GM21367 (cell line): ENCODE data around the gene MS4A7.
"Not testable (repeated sequence)": the region's sequence is repeated elsewhere in the genome, so short reads cannot be mapped to it uniquely, and the experiment has no call there.

Source experiments
- ATAC-seq: cut with Tn5 transposase; IDR thresholded peaks from one replicate; pipeline ENCODE4 v1.9.1; 2021; ENCODE audit not compliant: unreplicated experiment

MS4A7 gene, protein sequence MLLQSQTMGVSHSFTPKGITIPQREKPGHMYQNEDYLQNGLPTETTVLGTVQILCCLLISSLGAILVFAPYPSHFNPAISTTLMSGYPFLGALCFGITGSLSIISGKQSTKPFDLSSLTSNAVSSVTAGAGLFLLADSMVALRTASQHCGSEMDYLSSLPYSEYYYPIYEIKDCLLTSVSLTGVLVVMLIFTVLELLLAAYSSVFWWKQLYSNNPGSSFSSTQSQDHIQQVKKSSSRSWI

DNA sequence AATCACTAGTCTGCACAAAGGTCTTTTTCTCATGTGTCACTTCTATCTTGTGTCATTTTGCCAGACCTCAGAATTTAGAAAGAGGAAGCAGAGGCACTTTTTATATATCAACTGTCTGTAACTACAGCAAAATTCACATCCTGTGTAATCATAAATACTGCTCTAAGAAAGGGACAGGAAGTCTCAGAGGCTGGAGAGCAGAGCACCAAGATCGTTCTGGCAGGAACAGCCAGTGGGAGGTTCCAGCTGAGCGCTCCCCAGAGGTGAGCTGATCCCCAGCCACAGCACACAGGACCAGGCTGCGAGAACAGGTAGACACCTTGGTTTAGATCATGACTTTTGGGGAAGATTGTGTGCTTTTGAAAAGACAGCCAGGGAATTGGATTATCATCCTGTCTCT, at the start of gene MS4A7:
TSS of gene MS4A7 (plus strand) at position 179 of the 400 bp plus-strand sequence. CDS start 4,610 bp downstream, outside the sequence.
- ATAC-seq = peak; percentile 86

DNA sequence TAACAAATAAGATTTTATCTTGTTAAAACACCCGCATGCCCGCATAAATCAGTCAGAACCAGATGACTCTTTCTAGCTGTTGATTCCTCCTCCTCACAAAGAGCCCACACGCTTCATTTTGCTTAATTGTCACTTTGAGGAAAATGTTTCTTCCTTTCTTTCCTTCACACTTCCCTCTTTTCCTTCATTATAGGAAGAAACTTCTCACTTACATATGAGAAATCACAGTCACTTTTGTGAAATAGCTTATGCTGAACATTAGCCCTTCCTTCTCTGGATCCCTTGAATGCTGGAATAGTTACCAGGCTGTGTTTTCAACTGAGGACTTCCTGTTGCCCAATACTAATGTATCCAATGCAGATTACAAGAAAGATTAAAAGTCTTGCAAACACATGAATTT, 45.5 kb upstream of the MS4A7 start:
- no peak for ATAC-seq

DNA sequence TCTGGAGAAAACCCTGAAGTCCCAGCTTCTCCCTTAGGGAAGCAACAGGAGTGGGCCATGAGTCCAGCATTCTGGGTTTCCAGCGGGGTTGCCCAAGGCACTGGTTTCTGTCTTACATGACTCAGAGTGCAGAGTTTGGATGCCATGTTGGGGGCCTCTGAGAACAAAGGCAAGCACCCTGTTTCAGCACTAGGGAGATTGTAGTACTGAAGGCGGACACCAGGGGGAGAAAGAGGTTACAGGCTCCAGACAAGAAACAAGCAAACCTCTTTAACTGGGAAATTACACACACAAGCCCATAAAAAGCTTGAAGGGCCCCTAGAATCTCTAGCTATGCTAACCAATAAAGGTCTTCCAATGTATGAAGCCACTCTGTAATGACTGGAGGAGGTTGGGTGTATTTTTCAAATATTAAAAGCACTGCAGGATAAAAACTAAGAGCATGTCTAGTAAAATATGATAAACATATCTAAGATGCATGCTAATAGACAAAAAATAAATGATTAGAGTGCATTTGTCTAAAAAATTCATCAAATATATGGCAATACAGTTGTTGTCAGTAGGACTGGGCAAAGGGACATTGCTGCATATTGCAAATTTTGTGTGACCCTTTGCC, 44.2 kb upstream of the MS4A7 start:
- no peak for ATAC-seq

DNA sequence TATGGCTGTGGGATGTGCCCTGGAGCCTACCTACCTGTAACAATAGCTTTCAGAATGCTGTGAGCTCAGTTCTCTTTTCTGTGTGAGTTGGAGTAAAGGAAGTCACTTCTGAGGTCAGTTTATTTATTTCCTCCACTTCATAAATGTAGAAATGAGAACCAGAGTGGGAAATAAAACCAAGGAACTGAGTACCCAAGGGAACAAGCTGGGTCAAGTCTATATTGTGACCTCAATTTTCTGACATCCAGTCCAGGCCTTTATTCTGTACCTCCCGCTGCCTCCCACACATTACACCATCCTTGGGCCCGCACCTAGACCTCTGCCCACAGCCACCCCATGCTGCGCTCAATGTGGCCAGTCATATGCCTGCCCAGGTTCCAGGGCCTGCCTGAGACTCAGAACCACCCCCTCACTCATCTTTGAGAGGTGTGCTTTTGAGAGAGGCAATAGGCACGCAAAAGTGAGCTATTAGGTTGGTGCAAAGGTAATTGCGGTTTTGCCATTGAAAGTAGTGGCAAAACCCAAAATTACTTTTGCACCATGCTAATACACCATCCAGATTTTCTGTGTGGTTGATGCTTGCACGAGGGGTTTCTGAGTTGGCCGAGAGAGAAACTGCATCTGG, 41.5 kb upstream of the MS4A7 start:
- no peak for ATAC-seq

DNA sequence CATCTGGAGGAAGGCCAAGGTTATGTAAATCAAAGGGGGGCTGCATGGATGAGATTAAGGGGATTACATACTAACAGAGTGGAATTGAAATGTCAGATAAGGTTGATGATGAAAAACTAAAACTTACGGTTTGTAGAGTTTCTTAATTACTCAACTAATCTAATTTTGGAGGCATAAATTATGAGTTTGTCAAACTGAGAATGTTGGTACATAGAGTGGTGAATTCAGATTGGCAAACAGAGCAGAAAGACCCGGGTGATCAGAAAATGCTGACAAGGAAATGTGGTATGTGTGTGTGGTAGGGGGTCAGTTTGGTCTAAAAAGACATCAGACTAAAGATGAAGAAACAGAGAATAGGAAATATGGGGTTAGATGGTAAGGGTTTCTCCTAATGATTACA, 40.3 kb upstream of the MS4A7 start:
- no peak for ATAC-seq

DNA sequence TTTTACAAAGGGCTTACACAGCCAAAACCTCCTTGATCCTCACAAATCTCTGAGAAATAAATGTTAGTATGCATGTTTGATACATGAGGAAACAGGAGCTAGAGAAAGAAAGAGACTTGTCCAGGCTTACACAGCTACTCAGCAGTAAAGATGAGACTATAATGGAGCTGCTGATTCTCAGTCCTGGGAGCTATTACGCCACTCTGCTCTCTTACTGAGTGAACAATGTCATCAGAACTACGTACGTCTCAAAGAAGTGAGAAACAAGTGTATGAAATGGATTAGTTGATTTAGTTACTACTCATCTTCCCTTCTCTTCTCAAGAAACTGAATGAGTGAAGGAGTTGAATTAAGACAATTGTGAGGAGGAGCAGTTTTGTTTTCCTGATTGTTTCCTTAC, 39.0 kb upstream of the MS4A7 start:
- no peak for ATAC-seq

DNA sequence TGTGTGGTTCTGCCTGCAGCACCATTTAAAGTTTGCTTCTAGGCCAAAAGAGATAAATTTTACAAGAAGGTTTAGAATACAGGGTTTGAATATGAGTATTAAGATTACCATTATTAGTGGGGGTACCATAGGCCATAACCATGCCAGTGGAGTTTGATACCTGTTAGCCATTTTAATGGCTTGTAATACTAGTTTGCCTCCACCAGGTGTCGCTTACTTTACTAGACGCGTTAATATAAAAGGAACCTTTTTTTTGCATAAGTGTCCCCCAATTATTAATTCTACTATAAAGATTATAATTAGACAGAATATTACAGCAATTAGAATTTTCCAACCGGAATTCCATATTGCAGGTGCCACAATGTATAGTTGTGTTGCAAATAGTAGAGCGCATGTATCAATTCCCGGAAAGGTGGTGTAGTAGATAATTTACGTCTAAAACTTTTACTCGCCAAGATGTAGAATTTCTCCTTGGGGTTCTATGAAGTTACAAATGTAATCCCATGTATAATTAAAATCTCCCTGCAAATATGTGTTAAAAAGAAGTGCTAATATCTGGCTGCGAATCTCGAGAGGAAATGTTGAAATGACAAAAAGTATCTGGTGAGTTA, 35.1 kb upstream of the MS4A7 start:
- ATAC-seq = no peak

DNA sequence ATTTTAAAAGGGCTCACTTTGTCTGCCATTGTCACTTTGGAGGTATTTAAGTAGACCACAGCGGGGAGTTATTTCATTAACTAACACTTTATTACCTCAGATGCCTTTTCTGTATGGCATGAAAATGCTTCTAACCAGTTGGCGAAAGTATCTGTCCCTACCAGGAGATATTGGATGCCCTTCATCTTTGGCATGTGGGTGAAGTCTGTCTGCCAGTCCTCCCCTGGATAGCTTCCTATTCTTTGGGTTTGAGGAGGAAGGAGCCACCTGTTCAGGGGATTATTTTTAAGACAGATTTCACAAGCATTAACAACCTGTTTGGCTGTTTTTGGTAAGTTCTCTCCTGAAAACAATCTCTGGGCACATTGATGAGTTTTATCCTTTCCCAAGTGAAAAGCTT, 34.2 kb upstream of the MS4A7 start:
- ATAC-seq = no peak

DNA sequence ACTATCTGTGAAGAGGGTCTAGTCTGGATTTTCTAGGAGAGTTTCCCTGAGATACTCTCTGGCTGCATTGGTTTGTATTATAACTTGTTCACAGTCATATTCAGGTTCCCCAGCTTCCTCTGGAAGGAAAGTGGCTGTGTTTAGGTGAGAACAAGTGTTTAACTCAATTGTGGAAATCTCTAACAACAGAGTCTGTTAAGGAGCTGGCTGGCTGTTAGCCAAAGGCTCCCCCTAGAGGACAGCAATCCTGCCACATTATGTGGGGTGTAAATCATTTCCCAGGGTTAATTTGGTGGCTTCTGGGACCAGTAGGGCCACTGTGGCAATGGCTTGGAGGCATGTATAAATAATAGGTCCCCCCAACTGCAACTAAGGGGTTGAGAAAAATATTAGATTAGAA, 32.8 kb upstream of the MS4A7 start:
- no peak for ATAC-seq

DNA sequence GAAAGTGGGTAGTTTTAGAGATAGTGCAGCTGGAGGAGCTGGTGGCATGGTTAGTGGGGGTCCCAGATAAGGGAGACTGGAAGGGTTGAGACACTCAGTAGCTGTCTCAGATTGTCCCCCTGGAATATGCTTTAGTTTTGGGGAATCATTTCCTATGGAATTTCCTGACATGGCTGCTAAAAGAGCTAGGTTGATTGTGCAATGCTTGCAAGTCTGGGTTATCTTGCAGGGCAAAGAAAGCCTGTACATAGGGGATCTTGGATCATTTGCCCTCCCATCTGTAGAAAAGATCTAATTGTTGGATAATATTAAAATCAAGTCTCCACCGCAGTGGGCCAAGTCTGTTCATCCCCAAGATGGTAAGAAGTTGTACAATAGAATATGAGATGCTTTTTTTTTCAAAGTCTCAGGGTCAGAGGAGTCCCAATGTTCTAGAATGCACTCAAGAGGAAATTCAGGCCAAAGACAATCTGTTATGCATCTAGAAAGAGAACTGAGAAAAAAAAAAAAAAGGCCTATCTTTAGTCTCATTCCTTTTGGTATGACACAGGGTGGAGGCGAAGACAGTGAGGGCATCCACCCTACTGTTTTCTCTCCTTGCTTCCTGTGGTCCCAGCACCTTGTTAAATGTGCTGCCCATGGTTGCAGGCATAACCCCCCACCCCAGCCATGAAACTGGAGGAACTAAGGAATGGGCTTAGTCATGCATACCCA, 31.1 kb upstream of the MS4A7 start:
- ATAC-seq = no peak

DNA sequence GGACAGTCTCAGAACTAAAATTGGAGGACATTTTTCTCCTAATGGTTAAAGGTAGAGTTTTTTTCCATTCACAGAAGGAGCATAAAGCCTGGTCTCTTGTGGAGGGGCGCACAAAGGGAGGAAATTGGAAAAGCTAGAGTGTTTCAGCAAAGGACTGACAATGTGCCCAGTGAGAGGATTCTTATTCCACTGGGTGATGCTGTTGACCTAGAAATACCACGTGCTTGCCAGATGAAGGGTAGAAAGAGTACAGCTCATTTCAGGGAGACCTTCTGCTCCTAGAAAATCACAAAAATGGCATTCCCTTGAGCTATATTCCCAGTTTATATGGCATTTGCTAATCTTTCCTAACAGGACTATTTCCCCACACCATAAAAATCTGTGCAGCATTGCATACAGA, 30.2 kb upstream of the MS4A7 start:
- ATAC-seq = no peak

DNA sequence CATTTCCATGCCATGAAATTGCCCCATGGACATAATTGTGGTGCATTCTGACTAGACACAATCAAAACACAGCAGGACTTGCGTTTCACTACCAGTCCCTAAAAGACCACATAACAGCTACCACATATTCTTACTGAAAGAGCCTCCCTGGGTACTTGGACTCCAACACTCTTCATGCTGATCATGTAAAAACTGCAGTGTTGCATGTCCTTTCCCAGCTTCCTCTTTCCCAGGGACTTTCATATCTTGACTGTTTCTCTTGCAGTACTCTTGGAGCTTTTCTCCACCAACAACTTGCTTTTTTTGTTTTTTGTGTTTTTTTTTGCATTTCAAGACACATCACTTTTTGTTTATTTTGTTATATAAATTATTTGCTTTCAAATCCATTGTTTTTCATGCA, 28.3 kb upstream of the MS4A7 start:
- ATAC-seq = no peak

DNA sequence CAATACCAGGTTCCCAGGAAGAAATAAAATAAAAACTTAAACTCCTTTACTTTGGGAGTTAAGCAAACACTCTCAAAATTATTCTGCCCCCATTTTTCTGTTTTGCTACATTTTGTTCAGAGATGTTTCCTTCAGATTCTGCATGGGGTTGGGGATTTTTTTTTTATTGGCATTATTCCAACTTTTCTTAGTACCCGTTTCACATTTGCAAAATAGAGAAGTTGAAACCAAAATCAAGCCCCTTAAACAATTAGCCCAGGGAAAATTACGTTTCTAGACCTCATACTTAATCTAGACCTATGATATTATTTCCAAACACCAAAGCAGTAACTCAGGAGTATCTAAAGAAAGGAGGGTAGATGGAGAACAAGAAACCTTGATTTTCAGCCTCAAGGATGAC, 20.6 kb upstream of the MS4A7 start:
- no peak for ATAC-seq

DNA sequence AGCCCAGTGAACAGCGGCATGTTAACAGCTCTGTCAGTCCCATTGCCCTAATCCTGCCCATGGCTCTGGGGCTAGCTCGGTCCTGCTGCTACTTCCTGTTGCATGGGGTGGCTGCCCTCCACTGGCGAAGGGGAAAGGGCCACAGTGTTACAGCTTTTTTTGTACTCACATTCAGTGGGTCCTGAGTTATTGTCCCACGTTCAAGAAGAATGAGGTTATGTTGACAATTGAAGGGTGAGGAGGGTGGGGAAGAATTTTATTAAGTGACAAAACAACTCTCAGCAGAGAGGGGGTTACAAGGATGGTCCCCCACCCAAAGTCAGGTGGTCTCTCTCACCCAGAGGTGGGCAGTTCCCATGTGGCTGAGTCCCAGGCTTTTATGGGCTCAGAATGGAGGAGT, 17.7 kb upstream of the MS4A7 start:
- ATAC-seq = no peak

DNA sequence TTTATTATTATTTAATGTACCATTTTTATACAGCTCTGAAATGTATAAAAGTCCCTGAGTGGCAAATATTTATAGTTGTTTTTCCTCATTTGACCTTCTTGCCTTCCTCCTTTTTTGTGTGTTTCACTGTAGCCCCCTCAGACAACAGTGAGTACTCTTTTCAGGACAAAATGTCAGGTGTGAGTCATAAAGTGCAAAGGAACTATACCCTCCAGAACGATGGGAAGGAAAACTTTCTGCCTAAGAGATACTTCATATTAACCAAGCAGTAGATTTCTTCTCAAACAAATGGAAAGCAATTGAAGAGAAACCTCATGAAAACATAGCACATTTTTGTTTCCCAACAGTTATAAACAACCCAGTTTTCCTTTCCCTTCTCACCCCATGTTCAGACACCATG, 16.1 kb upstream of the MS4A7 start:
- no peak for ATAC-seq

DNA sequence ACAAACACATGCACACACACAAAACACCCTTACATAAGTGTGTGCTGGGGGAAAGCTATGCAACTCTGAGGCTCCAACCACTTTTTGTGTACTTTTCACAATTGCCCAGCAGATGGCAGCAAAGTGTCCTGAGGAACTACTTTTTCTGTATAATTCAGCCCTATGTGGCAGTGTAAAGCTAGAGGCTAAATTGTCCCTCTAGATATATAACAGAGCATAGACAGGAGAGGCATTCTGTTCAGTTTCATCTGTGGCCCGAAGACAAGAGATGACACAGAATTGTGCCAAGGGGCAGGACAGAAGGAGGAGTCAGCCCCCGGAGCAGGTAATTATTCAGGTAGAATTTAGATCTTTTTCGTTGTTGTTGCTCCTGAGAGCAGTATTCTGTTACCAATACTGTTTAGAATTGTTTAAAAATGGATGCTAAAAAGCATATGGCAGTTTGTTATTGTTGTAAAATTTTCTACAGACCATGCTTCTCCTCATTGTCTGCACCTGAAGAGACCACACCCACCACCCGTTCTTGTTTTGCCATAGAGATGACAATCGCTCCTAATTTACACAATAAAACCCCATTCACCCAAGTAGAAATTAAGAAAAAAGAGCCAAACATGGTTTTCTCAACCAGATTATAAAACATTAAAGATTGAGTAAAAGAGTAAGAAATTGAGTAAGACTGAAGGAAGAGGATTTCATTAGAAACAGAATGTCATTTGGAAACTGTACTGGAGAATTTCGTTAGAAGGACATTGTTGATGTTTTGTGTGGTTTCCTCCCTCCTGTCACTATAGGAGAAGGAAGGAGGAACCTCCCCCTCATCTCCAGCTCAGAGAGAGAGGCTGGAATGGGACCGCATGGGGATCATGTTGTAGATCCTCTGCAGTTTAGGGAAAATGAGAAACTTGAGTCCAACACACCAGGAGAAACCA, 14.5 kb upstream of the MS4A7 start:
- ATAC-seq = peak; percentile 51

DNA sequence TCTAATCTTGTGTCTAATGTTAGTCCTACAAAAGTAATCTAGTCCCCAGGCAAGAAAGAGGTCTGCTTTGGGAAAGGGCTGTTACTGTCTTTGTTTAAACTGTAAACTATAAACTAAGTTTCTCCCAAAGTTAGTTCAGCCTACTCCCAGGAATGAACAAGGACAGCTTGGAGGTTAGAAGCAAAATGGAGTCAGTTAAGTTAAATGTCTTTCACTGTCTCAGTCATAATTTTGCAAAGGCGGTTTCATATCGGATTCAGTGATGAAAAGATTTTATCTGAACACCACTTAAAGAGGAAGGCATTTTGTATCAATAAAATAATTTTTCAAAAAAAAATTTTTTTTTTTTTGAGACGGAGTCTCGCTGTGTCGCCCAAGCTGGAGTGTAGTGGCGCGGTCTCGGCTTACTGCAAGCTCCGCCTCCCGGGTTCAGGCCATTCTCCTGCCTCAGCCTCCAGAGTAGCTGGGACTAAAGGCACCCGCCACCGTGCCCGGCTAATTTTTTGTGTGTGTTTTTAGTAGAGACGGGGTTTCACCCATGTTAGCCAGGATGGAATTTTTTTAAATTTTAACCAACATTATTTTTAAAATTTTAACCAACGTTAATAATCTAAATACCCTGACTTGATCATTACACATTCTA, 11.9 kb upstream of the MS4A7 start:
- not testable (repeated sequence) for ATAC-seq

DNA sequence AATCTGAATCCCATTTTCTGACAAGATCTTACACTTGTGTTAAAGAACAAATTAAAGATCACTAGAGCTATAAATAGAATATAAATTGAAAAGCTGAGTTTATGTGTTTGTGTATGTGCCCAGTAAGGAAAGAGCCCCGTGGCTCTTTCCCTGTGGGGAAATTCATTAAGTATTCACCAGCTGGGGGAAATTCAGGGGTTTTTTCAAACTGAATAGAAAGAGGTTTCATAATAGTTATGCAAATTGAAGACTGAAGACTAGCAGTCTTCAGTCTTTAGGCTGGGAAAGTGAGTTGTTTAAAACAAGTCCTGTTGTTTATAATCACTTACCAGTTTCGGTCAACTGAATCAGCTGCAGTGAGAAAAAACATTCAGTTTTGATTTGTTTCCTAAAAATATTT, 11.3 kb upstream of the MS4A7 start:
- ATAC-seq = peak; percentile 80

DNA sequence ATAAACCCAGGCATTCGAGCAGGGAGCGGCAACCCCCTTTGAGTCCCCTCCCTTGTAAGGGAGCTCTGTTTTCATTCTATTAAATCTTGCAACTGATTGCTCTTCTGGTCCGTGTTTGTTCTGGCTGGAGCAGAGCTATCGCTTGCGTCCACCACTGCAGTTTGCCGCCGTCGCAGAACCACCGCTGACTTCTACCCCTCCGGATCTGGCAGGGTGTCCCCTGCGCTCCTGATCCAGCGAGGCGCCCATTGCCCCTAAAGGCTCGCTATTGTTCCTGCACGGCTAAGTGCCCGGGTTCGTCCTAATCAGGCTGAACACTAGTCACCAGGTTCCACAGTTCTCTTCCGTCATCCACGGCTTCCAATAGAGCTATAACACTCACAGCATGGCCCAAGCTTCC, 10.4 kb upstream of the MS4A7 start:
- no peak for ATAC-seq

DNA sequence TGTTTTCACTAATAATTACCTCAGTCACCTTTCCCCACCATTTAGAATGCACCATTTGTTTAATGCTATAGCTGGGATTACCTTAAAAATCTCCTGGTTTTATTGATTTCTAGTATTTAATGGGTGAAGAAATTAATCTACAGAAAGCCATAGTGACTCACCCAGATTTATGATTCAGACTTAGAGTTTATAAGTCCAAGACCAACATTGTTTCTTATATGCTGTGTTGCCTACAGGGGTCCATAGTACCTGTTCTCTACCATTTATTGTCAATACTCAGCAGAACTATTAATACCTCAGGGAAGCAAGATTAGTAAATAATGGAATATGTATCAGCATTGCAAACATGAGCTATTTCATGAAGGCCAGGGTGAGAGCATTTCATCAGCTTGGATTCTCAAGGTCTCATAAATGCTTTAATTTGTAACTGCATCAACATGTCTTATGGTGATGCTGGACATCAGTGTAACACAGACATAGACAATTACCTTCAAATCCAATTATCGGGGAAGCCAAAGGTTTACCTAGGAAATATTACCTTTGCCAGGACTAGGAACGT, 8.0 kb upstream of the MS4A7 start:
- no peak for ATAC-seq
